GM21447 (cell line): Measurements from ENCODE around the gene GPR78.

ENCODE experiments used
- ATAC-seq: cut with Tn5 transposase; IDR thresholded peaks from one replicate; pipeline ENCODE4 v1.9.1; 2021; ENCODE audit not compliant: unreplicated experiment

Gene GPR78

DNA sequence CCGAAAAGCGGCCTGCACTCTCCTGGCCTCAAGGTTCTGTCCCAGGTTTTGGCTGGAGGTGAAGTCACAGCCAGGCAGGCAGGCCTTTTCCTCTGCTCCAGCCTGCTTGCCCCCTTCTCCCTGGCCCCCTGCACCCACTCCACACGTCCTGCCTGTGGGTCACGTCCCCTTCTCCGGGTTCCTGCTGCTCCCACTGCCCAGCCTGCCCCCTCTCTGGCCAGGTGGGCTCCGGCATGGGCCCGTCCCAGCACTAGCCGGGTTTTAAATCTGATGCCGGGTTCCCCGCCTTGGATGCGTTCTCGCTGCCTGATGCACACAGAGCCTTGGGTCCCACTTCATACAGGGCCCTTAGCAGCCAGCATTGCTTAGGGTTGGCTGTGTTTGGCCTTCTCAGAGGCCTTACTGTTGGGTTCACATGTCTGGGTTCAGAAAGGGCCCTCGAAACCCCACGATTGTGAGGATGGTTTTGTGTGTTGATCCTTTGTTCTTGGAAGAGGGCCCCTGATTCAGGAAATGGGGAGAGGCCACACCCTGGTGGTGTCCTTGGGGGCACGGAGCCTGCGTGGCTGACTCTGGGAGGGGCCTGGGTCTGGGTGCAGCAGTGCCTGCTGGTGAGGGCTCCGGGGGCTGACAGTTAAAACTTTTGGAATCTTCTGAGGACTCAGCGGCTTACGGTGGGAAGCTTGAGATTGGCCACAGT lies 18.3 kb downstream of the GPR78 start:
- no peak for ATAC-seq

GRCh38 chr4:8599091-8599460 lies 18.9 kb downstream of the GPR78 start:
- no peak for ATAC-seq

- no peak for ATAC-seq
Measured at GRCh38 chr4:8599657-8600056, 19.5 kb downstream of the GPR78 start.

DNA sequence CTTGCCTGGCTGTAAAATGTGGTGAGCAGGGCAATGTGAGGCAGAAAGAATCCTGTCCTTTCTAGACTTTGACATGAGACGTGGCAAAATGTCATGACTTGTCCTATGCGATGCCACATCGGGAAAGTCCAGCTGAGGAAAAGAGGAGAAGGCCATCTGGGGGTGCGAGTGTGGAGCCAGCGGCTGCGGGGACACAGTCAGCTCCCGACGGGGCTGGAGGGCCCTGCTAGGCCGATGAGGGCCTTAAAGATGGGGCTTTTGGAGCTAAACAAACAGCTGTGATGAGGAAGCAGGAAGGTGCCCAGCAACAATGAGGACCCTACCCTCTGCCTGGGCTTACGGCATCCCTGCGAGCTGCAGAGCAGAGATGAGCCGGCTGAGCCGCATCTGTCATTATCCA lies 20.1 kb downstream of the GPR78 start:
- ATAC-seq, result no peak

GRCh38 chr4:8600686-8601085 lies 20.5 kb downstream of the GPR78 start:
- ATAC-seq, result no peak

DNA sequence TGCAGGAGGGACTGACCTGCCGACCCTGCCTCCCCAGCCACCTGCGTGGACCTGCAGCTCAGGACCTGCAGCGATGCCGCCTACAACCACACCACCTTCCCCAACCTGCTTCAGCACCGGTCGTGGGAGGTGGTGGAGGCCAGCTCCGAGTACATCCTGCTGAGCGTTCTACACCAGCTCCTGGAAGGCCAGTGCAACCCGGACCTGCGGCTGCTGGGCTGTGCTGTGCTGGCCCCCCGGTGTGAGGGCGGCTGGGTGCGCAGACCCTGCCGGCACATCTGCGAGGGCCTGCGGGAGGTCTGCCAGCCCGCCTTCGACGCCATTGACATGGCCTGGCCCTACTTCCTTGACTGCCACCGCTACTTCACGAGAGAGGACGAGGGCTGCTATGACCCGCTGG lies 20.9 kb downstream of the GPR78 start:
- ATAC-seq, result no peak

- no peak for ATAC-seq
Measured at GRCh38 chr4:8601556-8601955, 21.4 kb downstream of the GPR78 start.

GRCh38 chr4:8602686-8603430 lies 22.7 kb downstream of the GPR78 start:
- no peak for ATAC-seq

- no peak for ATAC-seq
Measured at GRCh38 chr4:8603931-8604330, 23.7 kb downstream of the GPR78 start.

DNA sequence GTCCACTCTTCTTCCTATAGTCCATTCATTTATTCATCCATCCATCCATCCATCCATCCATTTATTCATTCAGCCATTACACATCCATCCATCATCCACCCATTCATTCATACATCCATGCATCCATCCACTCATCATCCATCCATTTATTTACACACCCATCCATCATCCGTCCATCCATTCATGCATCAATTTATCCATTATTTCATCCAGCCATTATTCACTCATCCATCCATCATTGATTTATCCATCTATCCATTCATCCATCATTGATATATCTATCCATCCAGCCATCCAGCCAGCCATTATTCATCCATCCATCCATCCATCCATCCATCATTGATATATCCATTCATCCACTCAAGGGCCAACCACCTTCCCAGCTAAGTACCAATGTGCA lies 25.1 kb downstream of the GPR78 start:
- no peak for ATAC-seq

- no peak for ATAC-seq
Measured at GRCh38 chr4:8606476-8606875, 26.3 kb downstream of the GPR78 start.

DNA sequence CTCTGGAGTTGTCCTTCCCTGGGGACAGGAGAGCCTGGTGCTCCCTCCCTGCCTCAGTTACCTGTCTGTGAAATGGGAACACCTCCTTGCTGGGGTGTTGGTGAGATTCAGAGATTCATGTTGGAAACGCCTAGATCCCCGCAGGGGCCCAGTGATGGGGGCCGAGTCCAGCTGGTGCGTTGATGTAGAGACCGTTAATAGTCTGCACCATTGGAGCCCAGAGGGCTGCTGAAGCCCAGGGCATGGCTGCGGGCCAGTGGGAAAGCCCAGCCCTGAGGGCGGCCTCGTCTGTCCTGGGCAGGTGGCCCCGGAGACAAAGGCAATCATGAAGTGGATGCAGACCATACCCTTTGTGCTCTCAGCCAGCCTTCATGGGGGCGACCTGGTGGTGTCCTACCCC lies 26.8 kb downstream of the GPR78 start:
- ATAC-seq, result no peak

GRCh38 chr4:8607603-8608481 lies 27.6 kb downstream of the GPR78 start:
- no peak for ATAC-seq

GRCh38 chr4:8608714-8609391 lies 28.7 kb downstream of the GPR78 start:
- ATAC-seq, result no peak

DNA sequence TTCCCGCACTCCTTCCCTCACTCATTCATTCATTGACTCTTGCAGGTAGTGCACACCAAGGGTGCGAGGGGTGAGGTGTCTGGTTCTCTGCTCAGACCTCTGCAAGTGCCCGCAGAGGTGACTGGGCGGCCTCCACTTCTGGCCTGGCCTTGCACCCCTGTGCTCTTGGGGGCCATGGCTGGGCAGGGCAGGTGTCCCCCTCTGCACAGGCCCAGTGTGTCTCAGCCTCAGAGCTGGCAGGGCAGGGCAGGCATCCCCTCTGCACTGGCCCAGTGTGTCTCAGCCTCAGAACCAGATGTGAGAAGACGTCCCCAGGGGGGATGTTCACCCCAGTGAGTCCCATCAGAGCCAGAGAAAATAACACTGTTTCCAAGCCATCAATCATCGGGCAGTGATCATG lies 29.2 kb downstream of the GPR78 start:
- no peak for ATAC-seq

- no peak for ATAC-seq
Measured at GRCh38 chr4:8609824-8610350, 29.7 kb downstream of the GPR78 start.

- ATAC-seq, result no peak
Measured at GRCh38 chr4:8610858-8611616, 30.8 kb downstream of the GPR78 start.

DNA sequence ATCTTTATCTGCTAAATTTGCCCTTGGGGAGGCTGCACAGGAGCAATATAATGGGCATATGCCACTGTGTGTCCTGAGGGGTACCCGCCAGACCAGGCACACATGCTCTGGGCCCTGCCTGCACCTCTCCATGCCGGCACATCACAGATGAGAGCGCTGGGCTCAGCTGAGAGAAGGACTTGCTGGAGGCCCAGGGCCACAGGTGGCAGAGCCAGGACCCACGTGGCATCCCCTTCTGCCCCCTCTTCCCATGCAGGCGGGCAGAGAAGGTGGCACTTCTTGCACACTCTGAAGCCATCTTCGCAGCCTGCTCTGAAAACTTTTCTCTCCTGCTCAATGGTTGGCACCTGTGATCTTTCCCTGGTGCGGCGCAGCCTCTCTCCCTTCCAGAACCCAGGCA lies 32.5 kb downstream of the GPR78 start:
- no peak for ATAC-seq

DNA sequence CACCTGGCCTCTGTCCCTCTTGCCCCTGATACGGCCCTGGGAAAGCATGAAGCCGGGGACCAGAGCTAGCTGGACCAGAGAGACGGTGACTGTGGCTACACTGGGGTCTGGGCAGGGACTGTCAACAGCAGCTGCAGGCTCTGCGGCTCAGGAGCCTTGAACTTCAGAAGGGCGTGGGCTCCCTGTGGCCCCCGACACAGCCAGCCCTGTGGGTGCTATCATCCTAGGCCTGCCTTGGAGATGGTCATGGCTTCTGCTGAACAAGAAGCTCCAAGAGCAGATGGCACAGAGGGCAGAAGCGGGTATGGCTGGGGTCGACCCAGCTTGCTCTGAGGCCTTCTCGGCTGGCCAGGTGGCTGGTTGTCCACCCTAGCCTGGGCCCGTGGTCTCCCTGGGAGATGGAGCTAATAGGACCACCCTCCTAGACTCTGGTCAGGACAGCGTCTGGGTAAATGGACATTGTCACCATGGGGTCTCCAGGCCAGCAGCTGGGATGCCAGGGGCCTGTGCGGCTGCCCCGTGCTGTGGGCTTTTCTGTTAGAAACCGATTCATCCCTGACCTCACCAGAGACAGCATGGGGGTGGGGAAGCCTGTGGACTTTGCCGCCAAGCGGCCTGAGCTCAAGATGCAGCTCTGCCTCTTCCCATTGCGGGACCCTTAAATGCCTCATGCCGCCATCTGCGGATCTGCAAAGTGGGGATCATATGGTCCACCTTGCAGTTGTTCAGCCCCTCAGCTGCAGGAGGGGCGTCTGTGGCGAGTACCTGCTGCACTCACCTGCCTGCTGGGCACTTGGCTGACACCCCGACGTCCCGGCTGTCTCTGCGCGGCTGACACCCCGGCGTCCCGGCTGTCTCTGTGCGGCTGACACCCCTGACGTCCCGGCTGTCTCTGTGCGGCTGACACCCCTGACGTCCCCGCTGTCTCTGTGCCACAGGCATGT lies 33.5 kb downstream of the GPR78 start:
- no peak for ATAC-seq
